AG04449 (cell line): Measurements from ENCODE around the gene EPHA8.

ENCODE experiments used
- CTCF ChIA-PET: fragments of 350-600 bp; formaldehyde crosslinking; extraction: SDS; loops from one replicate; lab custom pipeline; 2021; ENCODE audit warnings: antibody characterized with exemption; lab: Yijun Ruan, JAX
- POLR2A ChIA-PET: fragments of 400-600, 350-600 bp; formaldehyde crosslinking; extraction: SDS; loops from one replicate; lab custom pipeline; 2020; ENCODE audit warnings: antibody characterized with exemption, inconsistent platforms; lab: Yijun Ruan, JAX
- DNase-seq: peaks from one replicate; pipeline ENCODE4 v3.0.0-alpha.2; 2010; ENCODE audit warnings: low read depth, low spot score
- H3K4me3 ChIP-seq: 2 replicates; pipeline ENCODE4 v1.5.1; 2011; ENCODE audit warnings: low read depth, mild to moderate bottlenecking, control low read depth, low read length
- CTCF ChIP-seq: IDR thresholded peaks from one replicate; pipeline ENCODE4 v1.5.1; 2011; ENCODE audit warnings: mild to moderate bottlenecking, moderate library complexity, low read length, control low read depth, inconsistent platforms; ENCODE audit not compliant: insufficient read depth; ENCODE audit errors: missing control alignments

Gene EPHA8

GRCh38 chr1:22652881-22653316 lies 89.6 kb downstream of the EPHA8 start, which contains the start of gene C1QB:
Gene C1QB, plus strand, starts transcription at chr1:22653236. Its CDS starts 6,227 bp downstream, at chr1:22659463.
- H3K4me3 ChIP-seq: no peak within 1 kb of the TSS
- ChIA-PET POLR2A (no interaction called here), CTCF (interaction anchor here (0.9 to 5.4 kb wide), 3 partner anchors 11 to 232 kb away, joined by 3 to 30 read pairs (median 3); no protein-coding TSS in a partner anchor)
- DNase-seq: no peak
- TF ChIP-seq CTCF: no peak
